Measurements from ENCODE around the gene PPP1R14D.

PPP1R14D gene

GRCh38 chr15:40776537-40777141 lies 51.9 kb downstream of the PPP1R14D start:
- no peak for DNase-seq

- no peak for DNase-seq
These were observed 52.6 kb downstream of the PPP1R14D start for GRCh38 chr15:40775740-40776536.

- no peak for DNase-seq
These were observed 53.5 kb downstream of the PPP1R14D start for GRCh38 chr15:40775007-40775406.

- DNase-seq, result no peak
These were observed 54.6 kb downstream of the PPP1R14D start for GRCh38 chr15:40773902-40774301.

GRCh38 chr15:40773496-40773895 lies 55.0 kb downstream of the PPP1R14D start:
- no peak for DNase-seq

GRCh38 chr15:40772014-40772413 lies 56.5 kb downstream of the PPP1R14D start:
- no peak for DNase-seq

- DNase-seq, result no peak
These were observed 57.3 kb downstream of the PPP1R14D start for GRCh38 chr15:40771242-40771641.

- no peak for DNase-seq
These were observed 58.3 kb downstream of the PPP1R14D start for GRCh38 chr15:40770147-40770721.

- no peak for DNase-seq
These were observed 59.0 kb downstream of the PPP1R14D start, which contains the start of gene C15orf62 for GRCh38 chr15:40769274-40770146. Gene C15orf62 (plus strand): TSS chr15:40769980. CDS start chr15:40770496, 516 bp downstream.

- no peak for DNase-seq
These were observed 59.8 kb downstream of the PPP1R14D start for GRCh38 chr15:40768521-40769273.

GRCh38 chr15:40767838-40768500 lies 60.5 kb downstream of the PPP1R14D start:
- no peak for DNase-seq

- DNase-seq, result no peak
These were observed 61.3 kb downstream of the PPP1R14D start for GRCh38 chr15:40766906-40767837.

- no peak for DNase-seq
These were observed 62.2 kb downstream of the PPP1R14D start for GRCh38 chr15:40766194-40766815.
